ENCODE results near the gene KRT3. TPM values are rescaled to one million over a fixed set of nuclear protein-coding genes. Genes with fewer than 3 reads are reported as not detected.
A peak's percentile ranks its signal among the peaks of the same experiment; 100 is the strongest.

KRT3 gene
- total and polyA plus RNA-seq, 8 donors = not detected

DNA sequence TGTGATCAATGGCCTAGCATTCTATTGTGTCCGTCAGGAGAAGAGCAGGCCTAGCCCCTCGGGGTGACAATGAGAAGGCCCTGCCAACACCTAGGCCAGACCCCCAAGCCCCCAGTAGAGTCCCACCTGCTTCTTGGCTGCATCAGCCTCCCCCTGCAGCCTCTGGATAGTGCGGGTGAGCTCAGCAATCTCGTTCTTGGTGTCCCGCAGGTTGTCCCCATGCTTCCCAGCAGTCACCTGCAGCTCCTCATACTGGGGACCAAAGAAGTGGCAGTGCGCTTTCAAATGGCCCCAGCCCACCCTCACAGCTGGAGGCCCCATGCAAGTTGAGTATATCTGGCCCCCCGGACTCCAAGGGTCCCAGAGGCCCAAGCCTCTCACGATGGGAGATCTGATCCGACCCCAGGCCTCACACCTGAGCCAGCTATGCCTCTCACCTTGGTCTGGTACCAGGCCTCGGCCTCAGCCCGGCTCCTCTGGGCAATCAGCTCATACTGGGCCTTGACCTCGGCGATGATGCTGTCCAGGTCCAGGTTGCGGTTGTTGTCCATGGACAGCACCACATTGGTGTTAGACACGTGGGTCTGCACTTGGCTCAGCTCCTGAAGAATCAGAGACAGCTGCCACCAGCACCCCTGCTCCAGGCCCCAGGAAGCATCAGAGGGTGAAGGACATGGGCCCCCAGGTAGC, 28.0 kb upstream of the KRT3 start:
- no peaks in the 10 kb centered on the region for H3K36me3 ChIP-seq
- no peaks in the 10 kb centered on the region for H3K4me1 ChIP-seq
- TF ChIP-seq, protein P1, sequence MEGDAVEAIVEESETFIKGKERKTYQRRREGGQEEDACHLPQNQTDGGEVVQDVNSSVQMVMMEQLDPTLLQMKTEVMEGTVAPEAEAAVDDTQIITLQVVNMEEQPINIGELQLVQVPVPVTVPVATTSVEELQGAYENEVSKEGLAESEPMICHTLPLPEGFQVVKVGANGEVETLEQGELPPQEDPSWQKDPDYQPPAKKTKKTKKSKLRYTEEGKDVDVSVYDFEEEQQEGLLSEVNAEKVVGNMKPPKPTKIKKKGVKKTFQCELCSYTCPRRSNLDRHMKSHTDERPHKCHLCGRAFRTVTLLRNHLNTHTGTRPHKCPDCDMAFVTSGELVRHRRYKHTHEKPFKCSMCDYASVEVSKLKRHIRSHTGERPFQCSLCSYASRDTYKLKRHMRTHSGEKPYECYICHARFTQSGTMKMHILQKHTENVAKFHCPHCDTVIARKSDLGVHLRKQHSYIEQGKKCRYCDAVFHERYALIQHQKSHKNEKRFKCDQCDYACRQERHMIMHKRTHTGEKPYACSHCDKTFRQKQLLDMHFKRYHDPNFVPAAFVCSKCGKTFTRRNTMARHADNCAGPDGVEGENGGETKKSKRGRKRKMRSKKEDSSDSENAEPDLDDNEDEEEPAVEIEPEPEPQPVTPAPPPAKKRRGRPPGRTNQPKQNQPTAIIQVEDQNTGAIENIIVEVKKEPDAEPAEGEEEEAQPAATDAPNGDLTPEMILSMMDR (IDR thresholded peaks at IDR 0.05) = no peak
- FAIRE-seq = no peak
- H3K4me3 ChIP-seq = no peak overlapping the region
- no peaks in the 10 kb centered on the region for H3K9me3 ChIP-seq
- DNase-seq = no peak
- no peak overlapping the region for H3K27ac ChIP-seq
- no peaks in the 10 kb centered on the region for H3K27me3 ChIP-seq
- ATAC-seq = no peak
- WGBS, 2 donors = 78 to 88% methylated on average over 15 of the region's 15 CpGs
- intact Hi-C loops (cut with DNase I) = no loop called here

DNA sequence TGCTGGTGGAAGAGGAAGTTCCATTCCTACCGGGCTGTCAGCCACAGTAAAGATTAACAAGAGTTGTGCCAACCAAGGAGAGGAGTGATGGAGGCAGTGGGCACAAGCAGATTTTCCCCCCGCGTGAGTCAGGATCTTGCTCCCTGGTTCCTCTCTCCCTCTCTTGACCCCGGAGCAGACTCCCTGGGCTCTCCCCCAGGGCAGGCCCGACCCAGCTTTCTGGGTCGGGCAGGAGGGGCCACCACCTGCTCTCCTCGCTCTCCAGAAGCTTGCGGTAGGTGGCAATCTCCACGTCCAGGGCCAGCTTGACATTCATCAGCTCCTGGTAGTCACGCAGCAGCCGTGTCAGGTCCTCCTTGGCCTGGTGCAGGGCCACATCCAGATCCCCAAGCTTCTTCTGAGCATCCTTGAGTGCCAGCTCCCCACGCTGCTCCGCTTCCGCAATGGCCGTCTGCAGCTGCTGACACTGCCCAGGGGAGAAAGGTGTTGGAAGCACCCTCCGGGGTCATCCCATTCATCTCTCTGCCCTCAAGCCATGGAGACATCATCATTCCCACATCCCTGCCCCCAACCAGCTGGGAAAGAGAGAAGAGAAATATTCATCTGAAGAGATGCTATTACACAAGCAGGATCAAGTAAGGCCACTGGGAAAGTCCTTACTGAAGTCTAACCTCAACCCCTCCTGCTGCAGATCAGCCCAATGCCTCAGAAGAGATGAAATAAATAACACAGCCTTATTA, 27.0 kb upstream of the KRT3 start:
- Histone ChIP-seq H3K4me1 (no peaks in the 10 kb centered on the region), H3K9me3 (no peaks in the 10 kb centered on the region), H3K27me3 (no peaks in the 10 kb centered on the region), H3K36me3 (no peaks in the 10 kb centered on the region), H3K27ac (no peak overlapping the region), H3K4me3 (no peak overlapping the region)
- DNase-seq (no peak), FAIRE-seq (no peak), ATAC-seq (no peak)
- intact Hi-C loops (cut with DNase I) = no loop called here
- 62 to 68% methylated on average over 16 of the region's 16 CpGs for WGBS, 2 donors
- TF ChIP-seq, protein P1 (IDR thresholded peaks at IDR 0.05) = no peak

DNA sequence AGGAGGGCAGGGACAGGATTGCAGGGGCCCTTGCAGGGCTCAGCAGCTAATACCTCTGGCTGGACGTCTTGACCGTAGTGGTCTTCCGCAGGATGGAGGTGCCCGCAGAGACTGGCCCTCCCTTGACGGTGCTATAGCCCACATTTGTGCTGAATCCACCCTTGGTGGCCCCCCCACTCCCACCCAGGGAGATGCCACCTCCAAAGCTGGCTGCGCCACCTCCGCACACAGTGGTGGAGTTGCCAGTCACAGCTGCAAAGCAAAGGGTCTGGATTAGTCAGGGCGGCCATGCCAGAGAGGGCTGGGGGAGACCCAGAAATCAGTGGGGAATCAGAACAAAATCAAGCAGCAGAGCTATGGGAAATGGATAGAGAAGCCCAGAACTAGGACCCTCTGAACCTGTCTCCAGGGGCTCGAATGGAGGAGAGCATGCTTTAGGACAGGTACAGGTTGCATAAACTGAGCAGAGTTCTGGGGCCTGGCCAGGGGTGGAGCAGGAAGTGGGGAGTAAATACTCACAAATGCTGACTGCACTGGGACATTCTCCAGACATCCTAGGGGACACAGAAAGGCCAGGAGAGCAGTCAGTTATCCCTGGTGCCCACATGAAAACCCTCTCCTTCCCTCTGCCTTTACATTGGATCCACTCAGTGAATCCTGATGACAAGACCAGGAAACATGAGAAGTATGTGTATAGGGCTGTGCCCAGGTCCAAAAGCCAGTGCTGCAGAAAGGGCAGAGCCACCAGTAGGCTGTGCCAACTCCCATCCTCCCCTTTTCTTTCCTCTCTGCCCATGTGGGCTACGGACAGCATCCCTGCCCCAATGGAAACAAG, 26.1 kb upstream of the KRT3 start:
- Histone ChIP-seq H3K4me3 (no peak overlapping the region), H3K4me1 (no peaks in the 10 kb centered on the region), H3K9me3 (no peaks in the 10 kb centered on the region), H3K27ac (no peak overlapping the region), H3K27me3 (no peaks in the 10 kb centered on the region), H3K36me3 (no peaks in the 10 kb centered on the region)
- TF ChIP-seq, protein P1 (IDR thresholded peaks at IDR 0.05) = no peak
- ATAC-seq = peak in 3 of 4 donors; percentile 34 to 59 (median 36)
- intact Hi-C loops (cut with DNase I) = no loop called here
- DNase-seq = no peak
- no peak for FAIRE-seq
- WGBS, 2 donors = 71 to 78% methylated on average over 10 of the region's 10 CpGs

DNA sequence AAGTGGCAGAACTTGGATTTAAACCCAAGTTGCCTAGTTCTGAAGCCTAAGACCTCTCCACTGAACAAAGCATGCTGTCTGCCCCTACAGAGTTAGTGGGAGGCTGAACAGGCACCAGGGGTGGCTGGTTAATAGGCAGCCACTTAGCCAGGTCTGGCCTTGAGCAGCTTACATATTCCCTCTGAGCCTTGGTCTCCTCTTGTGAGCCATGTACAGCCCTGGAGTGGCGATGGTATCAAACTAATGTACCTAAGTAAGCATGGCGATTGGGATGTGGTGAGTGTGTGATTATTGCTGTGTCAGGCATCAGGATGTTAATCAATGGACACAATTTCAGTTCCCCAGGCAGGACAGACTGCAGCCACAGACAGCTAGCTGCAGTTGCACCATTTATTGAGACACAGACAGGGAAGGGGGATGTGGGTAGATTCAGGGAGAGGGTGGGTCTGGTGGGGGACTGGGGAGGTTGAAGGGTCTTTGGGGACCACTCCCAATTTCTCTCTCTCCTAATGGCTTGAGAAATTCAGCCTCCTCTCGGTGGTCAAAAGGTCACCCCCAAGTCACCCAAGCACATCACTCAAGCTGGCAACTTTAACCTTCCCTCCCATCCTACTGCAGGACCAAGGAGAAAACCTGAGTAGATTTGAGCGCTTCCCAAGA, 25.3 kb upstream of the KRT3 start:
- H3K4me3 ChIP-seq = no peak overlapping the region
- no peak overlapping the region for H3K27ac ChIP-seq
- intact Hi-C loops (cut with DNase I) = no loop called here
- H3K4me1 ChIP-seq = no peaks in the 10 kb centered on the region
- ATAC-seq (no peak), FAIRE-seq (no peak), DNase-seq (no peak)
- WGBS, 2 donors = 64 to 81% methylated on average over 4 of the region's 4 CpGs
- H3K27me3 ChIP-seq = no peaks in the 10 kb centered on the region
- no peaks in the 10 kb centered on the region for H3K9me3 ChIP-seq
- H3K36me3 ChIP-seq = no peaks in the 10 kb centered on the region
- TF ChIP-seq, protein P1 (IDR thresholded peaks at IDR 0.05) = no peak

Data from pancreas (tissue), 10 donors.